Neural cell (in vitro differentiated cells): ENCODE data around the gene MLH1.

ENCODE experiments used
- CTCF ChIP-seq: fragments of 450-650 bp; IDR thresholded peaks from 2 replicates; pipeline ENCODE4 v1.5.1; 2014; ENCODE audit warnings: antibody characterized with exemption, mild to moderate bottlenecking, moderate library complexity; ENCODE audit not compliant: poor library complexity, severe bottlenecking
- EP300 ChIP-seq: fragments of 450-650 bp; conservative IDR thresholded peaks from 2 replicates; pipeline ENCODE4 v1.6.1; 2014; ENCODE audit warnings: antibody characterized with exemption, mild to moderate bottlenecking, moderate library complexity; ENCODE audit not compliant: poor library complexity, severe bottlenecking
- EZH2 ChIP-seq: fragments of 200-600, 300-800 bp; shearing (Covaris generic), sonication (generic); IDR thresholded peaks from 2 replicates; pipeline ENCODE4 v1.6.1; 2014; ENCODE audit warnings: antibody characterized with exemption, low read length, borderline replicate concordance, mild to moderate bottlenecking; ENCODE audit not compliant: insufficient read depth, poor library complexity, severe bottlenecking
- MXI1 ChIP-seq: fragments of 450-650 bp; conservative IDR thresholded peaks from 2 replicates; pipeline ENCODE4 v1.6.1; 2014; ENCODE audit warnings: antibody characterized with exemption, mild to moderate bottlenecking; ENCODE audit not compliant: poor library complexity, severe bottlenecking
- POLR2AphosphoS5 ChIP-seq: IDR thresholded peaks from 2 replicates; pipeline ENCODE4 v1.6.1; 2012
- RAD21 ChIP-seq: fragments of 450-650 bp; conservative IDR thresholded peaks from 2 replicates; pipeline ENCODE4 v1.6.1; 2014; ENCODE audit warnings: antibody characterized with exemption, mild to moderate bottlenecking, moderate library complexity
- REST ChIP-seq: IDR thresholded peaks from 2 replicates; pipeline ENCODE4 v1.6.1; 2012; ENCODE audit warnings: borderline replicate concordance
- SMC3 ChIP-seq: fragments of 450-650 bp; conservative IDR thresholded peaks from 2 replicates; pipeline ENCODE4 v1.6.1; 2014; ENCODE audit warnings: antibody characterized with exemption, mild to moderate bottlenecking, moderate library complexity; ENCODE audit not compliant: poor library complexity
- TAF1 ChIP-seq: IDR thresholded peaks from 2 replicates; pipeline ENCODE4 v1.6.1; 2012; ENCODE audit warnings: low read depth

- TF ChIP-seq EZH2 (no peak), CTCF (no peak), POLR2AphosphoS5 (no peak), RAD21 (no peak), TAF1 (no peak), REST (no peak), MXI1 (no peak), EP300 (no peak), SMC3 (no peak)
These were observed 3.8 kb upstream of the MLH1 start for GRCh38 chr3:36989568-36989967.
